Mesendoderm (in vitro differentiated cells): Measurements from ENCODE around the gene YIF1B.
"Not testable (repeated sequence)": the region's sequence is repeated elsewhere in the genome, so short reads cannot be mapped to it uniquely, and the experiment has no call there.

Experiments
- DNase-seq: peaks from one replicate; pipeline ENCODE4 v3.0.0; 2013
- H2AK5ac ChIP-seq: 2 replicates; pipeline ENCODE4 v1.6.1; 2013; ENCODE audit warnings: low read length, inconsistent platforms
- H2BK120ac ChIP-seq: 2 replicates; pipeline ENCODE4 v1.6.1; 2013; ENCODE audit warnings: low read depth, mild to moderate bottlenecking, low read length, moderate library complexity, mixed read lengths
- H2BK15ac ChIP-seq: replicated peaks from 2 replicates; pipeline ENCODE4 v1.6.1; 2013; ENCODE audit warnings: low read depth, mild to moderate bottlenecking, moderate library complexity
- H2BK5ac ChIP-seq: 2 replicates; pipeline ENCODE4 v1.6.1; 2013; ENCODE audit warnings: low read length, inconsistent platforms
- H3K18ac ChIP-seq: 2 replicates; pipeline ENCODE4 v1.6.1; 2013; ENCODE audit warnings: mild to moderate bottlenecking, low read length, mixed read lengths
- H3K23ac ChIP-seq: one replicate; pipeline ENCODE4 v1.6.1; 2013; ENCODE audit warnings: low read length
- H3K27ac ChIP-seq: 2 replicates; pipeline ENCODE4 v1.5.1; 2013; ENCODE audit warnings: low read depth, mild to moderate bottlenecking, inconsistent platforms, low read length, moderate library complexity
- H3K27me3 ChIP-seq: 2 replicates; pipeline ENCODE4 v1.6.1; 2013; ENCODE audit warnings: low read length, control low read depth, mild to moderate bottlenecking, inconsistent platforms; ENCODE audit not compliant: insufficient read depth, poor library complexity
- H3K36me3 ChIP-seq: 2 replicates; pipeline ENCODE4 v1.6.1; 2013; ENCODE audit warnings: low read length, inconsistent platforms; ENCODE audit not compliant: control insufficient read depth, insufficient read depth
- H3K4ac ChIP-seq: one replicate; pipeline ENCODE4 v1.6.1; 2013; ENCODE audit warnings: low read depth, mild to moderate bottlenecking, low read length, moderate library complexity
- H3K4me1 ChIP-seq: 2 replicates; pipeline ENCODE4 v1.6.1; 2013; ENCODE audit warnings: low read depth, low read length, inconsistent platforms; ENCODE audit not compliant: control insufficient read depth
- H3K4me2 ChIP-seq: 2 replicates; pipeline ENCODE4 v1.6.1; 2013; ENCODE audit warnings: low read length
- H3K4me3 ChIP-seq: 2 replicates; pipeline ENCODE4 v1.5.1; 2013; ENCODE audit warnings: mild to moderate bottlenecking, low read length
- H3K56ac ChIP-seq: one replicate; pipeline ENCODE4 v1.6.1; 2013; ENCODE audit warnings: low read length
- H3K79me1 ChIP-seq: 2 replicates; pipeline ENCODE4 v1.6.1; 2013; ENCODE audit warnings: low read length, inconsistent platforms
- H3K79me2 ChIP-seq: 2 replicates; pipeline ENCODE4 v1.6.1; 2013; ENCODE audit warnings: mild to moderate bottlenecking, low read length; ENCODE audit not compliant: control insufficient read depth, insufficient read depth
- H3K9ac ChIP-seq: 2 replicates; pipeline ENCODE4 v1.6.1; 2013; ENCODE audit warnings: low read length, inconsistent platforms
- H4K5ac ChIP-seq: one replicate; pipeline ENCODE4 v1.6.1; 2013; ENCODE audit warnings: low read length
- H4K8ac ChIP-seq: one replicate; pipeline ENCODE4 v1.6.1; 2013; ENCODE audit warnings: low read depth, mild to moderate bottlenecking, control low read depth, low read length, moderate library complexity
- WGBS: extraction: QIAGEN DNeasy Blood & Tissue Kit; methylation state at CpG from one replicate; pipeline ENCODE4 v1.1.7; 2013; ENCODE audit warnings: low lambda C conversion rate, missing lambda C conversion rate; ENCODE audit not compliant: insufficient coverage; ENCODE audit errors: extremely low coverage; 5-methylcytosine and 5-hydroxymethylcytosine counted together

Gene YIF1B

DNA sequence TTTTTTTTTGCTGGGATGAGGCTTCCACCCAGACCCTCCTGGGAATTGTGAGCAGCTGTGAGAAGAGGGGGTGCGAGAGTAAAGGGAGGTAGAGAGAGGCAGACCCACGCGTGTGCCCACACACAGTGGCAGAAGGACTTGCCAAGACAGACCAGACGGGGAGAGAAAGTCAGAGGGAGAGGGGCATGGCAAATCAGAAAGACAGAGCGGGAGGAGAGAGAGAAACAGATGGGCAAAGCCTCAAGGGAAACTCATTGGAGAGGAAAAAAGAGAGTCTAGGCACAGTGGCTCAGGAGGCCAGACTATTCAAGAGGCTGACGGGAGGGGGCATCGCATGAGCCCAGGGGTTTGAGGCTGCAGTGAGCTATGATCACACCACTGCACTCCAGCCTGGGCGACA, 36.9 kb upstream of the YIF1B start:
- Histone ChIP-seq H3K18ac (no peak overlapping the region), H3K27me3 (no peaks in the 10 kb centered on the region), H4K5ac (no peak overlapping the region), H3K4me3 (no peak overlapping the region), H2BK120ac (no peak overlapping the region), H3K56ac (no peak overlapping the region), H2AK5ac (no peak overlapping the region), H3K79me2 (no peaks in the 10 kb centered on the region), H3K36me3 (no peaks in the 10 kb centered on the region), H3K4me1 (no peaks in the 10 kb centered on the region), H3K4ac (no peak overlapping the region), H3K23ac (no peak overlapping the region), H4K8ac (no peak overlapping the region), H2BK5ac (no peak overlapping the region), H3K9ac (no peak overlapping the region), H3K4me2 (no peak overlapping the region), H3K27ac (no peak overlapping the region), H3K79me1 (no peaks in the 10 kb centered on the region), H2BK15ac (no peak overlapping the region)
- DNase-seq: no peak
- no CpG with 5 or more reads among the region's 8 CpGs for WGBS

DNA sequence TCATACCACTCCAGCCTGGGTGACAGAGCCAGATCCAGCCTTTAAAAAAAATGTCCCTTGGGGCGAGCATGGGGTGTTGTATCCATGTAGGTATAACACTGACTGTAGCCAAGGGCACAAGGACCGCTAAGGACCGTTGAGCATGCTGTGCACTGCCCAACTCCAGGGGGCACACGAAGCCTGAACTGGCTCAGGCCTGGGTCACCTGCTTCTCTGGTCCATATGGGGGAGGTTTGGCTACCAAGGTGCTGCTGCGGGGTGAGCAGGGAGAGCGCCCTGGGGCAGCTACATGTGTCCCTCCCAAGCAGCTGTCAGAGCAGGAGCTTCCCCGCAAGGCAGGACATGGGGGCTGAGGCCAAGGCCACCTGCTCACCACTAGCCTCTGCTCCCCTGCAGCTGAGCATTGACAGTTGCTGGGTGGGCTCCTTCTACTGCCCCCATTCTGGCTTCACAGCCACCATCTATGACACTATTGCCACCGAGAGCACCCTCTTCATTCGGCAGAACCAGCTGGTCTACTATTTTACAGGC, 36.2 kb upstream of the YIF1B start:
- DNase-seq: no peak
- Histone ChIP-seq H4K5ac (no peak overlapping the region), H3K79me1 (no peaks in the 10 kb centered on the region), H3K4me2 (no peak overlapping the region), H3K4me3 (no peak overlapping the region), H3K18ac (no peak overlapping the region), H2BK120ac (no peak overlapping the region), H3K27ac (no peak overlapping the region), H4K8ac (no peak overlapping the region), H2BK15ac (no peak overlapping the region), H3K79me2 (no peaks in the 10 kb centered on the region), H3K9ac (no peak overlapping the region), H3K27me3 (no peaks in the 10 kb centered on the region), H3K23ac (no peak overlapping the region), H3K4ac (no peak overlapping the region), H3K56ac (no peak overlapping the region), H3K36me3 (no peaks in the 10 kb centered on the region), H3K4me1 (no peaks in the 10 kb centered on the region), H2BK5ac (no peak overlapping the region), H2AK5ac (no peak overlapping the region)
- WGBS: no CpG with 5 or more reads among the region's 9 CpGs

DNA sequence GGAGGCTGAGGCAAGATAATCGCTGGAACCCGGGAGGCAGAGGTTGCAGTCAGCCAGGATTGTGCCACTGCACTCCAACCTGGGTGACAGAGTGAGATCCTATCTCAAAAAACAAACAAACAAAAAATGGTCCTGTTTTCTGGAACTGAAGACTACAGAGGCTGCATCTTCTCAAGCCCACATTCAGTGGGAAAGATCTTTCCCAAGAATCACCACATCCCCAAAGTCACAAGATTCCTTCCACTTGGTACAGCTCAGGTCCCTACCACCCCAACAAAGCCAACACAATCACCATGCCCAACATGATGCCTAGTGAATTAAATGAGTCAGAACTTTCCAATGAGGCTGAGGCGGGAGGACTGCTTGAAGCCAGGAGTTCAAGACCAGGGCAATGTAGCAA, 35.1 kb upstream of the YIF1B start:
- no peaks in the 10 kb centered on the region for H3K36me3 ChIP-seq
- no peak for DNase-seq
- no CpG with 5 or more reads among the region's 3 CpGs for WGBS

DNA sequence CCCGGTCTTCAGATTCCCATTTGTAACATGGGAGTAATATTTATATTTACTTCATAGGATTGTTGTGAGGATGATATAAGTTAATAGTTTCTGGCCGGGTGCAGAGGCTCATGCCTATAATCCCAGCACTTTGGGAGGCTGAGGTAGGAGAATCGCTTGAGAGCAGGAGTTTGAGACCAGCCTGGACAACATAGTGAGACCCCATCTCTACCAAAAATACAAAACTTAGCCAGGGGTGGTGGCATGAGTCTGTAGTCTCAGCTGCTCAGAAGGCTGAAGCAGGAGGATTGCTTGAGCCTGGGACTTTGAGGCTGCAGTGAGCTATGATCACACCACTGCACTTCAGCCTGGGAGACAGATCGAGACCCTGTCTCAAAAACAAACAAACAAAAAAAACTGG, 31.1 kb upstream of the YIF1B start:
- H3K18ac ChIP-seq: no peak overlapping the region
- no peak overlapping the region for H2BK15ac ChIP-seq
- H3K4me1 ChIP-seq: no peaks in the 10 kb centered on the region
- H3K56ac ChIP-seq: no peak overlapping the region
- H2BK120ac ChIP-seq: no peak overlapping the region
- H3K4me3 ChIP-seq: no peak overlapping the region
- no peak overlapping the region for H2AK5ac ChIP-seq
- H3K23ac ChIP-seq: no peak overlapping the region
- H3K36me3 ChIP-seq: no peaks in the 10 kb centered on the region
- H3K4me2 ChIP-seq: no peak overlapping the region
- no peaks in the 10 kb centered on the region for H3K27me3 ChIP-seq
- no peak overlapping the region for H3K4ac ChIP-seq
- no peak overlapping the region for H4K8ac ChIP-seq
- no peak for DNase-seq
- H3K79me1 ChIP-seq: no peaks in the 10 kb centered on the region
- no CpG with 5 or more reads among the region's 4 CpGs for WGBS
- H4K5ac ChIP-seq: no peak overlapping the region
- H3K79me2 ChIP-seq: no peaks in the 10 kb centered on the region
- no peak overlapping the region for H2BK5ac ChIP-seq
- no peak overlapping the region for H3K27ac ChIP-seq
- H3K9ac ChIP-seq: no peak overlapping the region

More for the DNA sequence above, 35.1 kb upstream of the YIF1B start:
- Histone ChIP-seq H3K27ac (no peak overlapping the region), H4K5ac (no peak overlapping the region), H3K4me2 (no peak overlapping the region), H3K79me1 (no peaks in the 10 kb centered on the region), H2BK120ac (no peak overlapping the region), H3K79me2 (no peaks in the 10 kb centered on the region), H3K9ac (no peak overlapping the region), H3K4me1 (no peaks in the 10 kb centered on the region), H2AK5ac (no peak overlapping the region), H3K4ac (no peak overlapping the region), H3K27me3 (no peaks in the 10 kb centered on the region), H3K4me3 (no peak overlapping the region), H2BK15ac (no peak overlapping the region), H3K18ac (no peak overlapping the region), H4K8ac (no peak overlapping the region), H3K56ac (no peak overlapping the region), H2BK5ac (no peak overlapping the region), H3K23ac (no peak overlapping the region)

DNA sequence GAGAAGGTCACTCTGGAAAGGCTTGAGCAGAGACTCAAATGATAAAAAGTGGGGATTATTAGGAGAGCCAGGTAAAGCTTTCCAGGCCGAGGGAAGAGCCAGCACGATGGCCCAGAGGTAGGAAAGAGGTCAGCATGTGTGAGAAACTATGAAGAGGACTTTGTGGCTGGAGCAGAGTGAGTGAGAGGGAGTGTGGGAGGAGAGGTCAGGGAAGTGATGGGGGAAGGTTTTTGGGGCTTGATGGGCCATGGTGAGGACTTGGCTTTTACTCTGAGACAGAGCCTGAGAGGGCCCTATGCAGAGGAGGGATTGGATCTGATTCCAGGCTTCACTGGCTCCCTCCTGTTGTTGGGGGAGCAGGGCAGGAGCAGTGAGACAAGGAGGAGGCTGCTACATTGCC, 25.2 kb upstream of the YIF1B start:
- H3K79me1 ChIP-seq: no peaks in the 10 kb centered on the region
- H3K79me2 ChIP-seq: no peaks in the 10 kb centered on the region
- no peak overlapping the region for H3K23ac ChIP-seq
- no CpG with 5 or more reads among the region's 2 CpGs for WGBS
- no peaks in the 10 kb centered on the region for H3K4me1 ChIP-seq
- no peak overlapping the region for H2BK15ac ChIP-seq
- H3K4me2 ChIP-seq: no peak overlapping the region
- H3K4me3 ChIP-seq: no peak overlapping the region
- no peak overlapping the region for H3K18ac ChIP-seq
- no peak for DNase-seq
- no peak overlapping the region for H3K4ac ChIP-seq
- H3K9ac ChIP-seq: no peak overlapping the region
- no peaks in the 10 kb centered on the region for H3K27me3 ChIP-seq
- no peak overlapping the region for H2BK5ac ChIP-seq
- H4K8ac ChIP-seq: no peak overlapping the region
- H4K5ac ChIP-seq: no peak overlapping the region
- H2AK5ac ChIP-seq: no peak overlapping the region
- no peak overlapping the region for H3K56ac ChIP-seq
- H3K27ac ChIP-seq: no peak overlapping the region
- H3K36me3 ChIP-seq: no peaks in the 10 kb centered on the region
- H2BK120ac ChIP-seq: no peak overlapping the region

DNA sequence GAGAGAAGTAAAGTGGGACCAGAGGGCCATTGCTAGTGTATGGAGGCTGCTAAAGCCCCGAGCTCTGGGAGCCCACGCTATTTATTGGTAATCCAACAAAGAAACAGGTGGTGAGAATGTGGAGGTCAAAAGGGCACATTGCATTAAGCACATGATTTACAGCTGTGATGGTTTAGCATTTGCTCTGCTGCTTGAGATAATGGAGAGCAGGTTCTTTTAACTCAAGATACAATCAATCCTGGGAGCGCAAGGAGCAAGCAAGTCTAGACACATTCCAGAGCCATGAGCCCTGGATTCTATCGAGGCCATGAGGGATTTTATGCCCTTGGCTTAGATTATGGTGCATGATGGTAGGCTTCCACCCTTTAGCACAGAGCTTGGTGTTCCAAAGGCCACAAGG, 23.3 kb upstream of the YIF1B start:
- not testable (repeated sequence) for H3K4ac ChIP-seq, H2BK15ac ChIP-seq, H3K4me2 ChIP-seq, H2BK120ac ChIP-seq, H3K23ac ChIP-seq, H3K4me3 ChIP-seq, H2AK5ac ChIP-seq, H4K8ac ChIP-seq, H4K5ac ChIP-seq, H3K27ac ChIP-seq, H3K79me1 ChIP-seq, H2BK5ac ChIP-seq, H3K18ac ChIP-seq, H3K4me1 ChIP-seq, H3K9ac ChIP-seq, H3K36me3 ChIP-seq, H3K27me3 ChIP-seq, H3K79me2 ChIP-seq, H3K56ac ChIP-seq
- no CpG with 5 or more reads among the region's 4 CpGs for WGBS
- DNase-seq: peak; percentile 64
